Activated CD4-positive, alpha-beta T cell treated with anti-CD3 and anti-CD28 coated beads for 36 hours (primary cell): Measurements from ENCODE around the gene PSKH1. TPM values are rescaled to one million over a fixed set of nuclear protein-coding genes. Genes with fewer than 3 reads are reported as not detected.
"Not testable (repeated sequence)": the region's sequence is repeated elsewhere in the genome, so short reads cannot be mapped to it uniquely, and the experiment has no call there.

ENCODE experiments used
- ATAC-seq: fragments of 200-7000 bp; cut with Tn5 transposase; one replicate; pipeline ENCODE4 v1.10.0; 2021; ENCODE audit warnings: mild to moderate bottlenecking, moderate library complexity
- CTCF ChIA-PET: fragments of 350-600 bp; sonication (Branson Sonifier 250); formaldehyde crosslinking; loops from one replicate; lab custom pipeline; 2021; ENCODE audit warnings: antibody characterized with exemption; lab: Charles Lee
- POLR2A ChIA-PET: fragments of 350-600 bp; sonication (Branson Sonifier 250); formaldehyde crosslinking; loops from one replicate; lab custom pipeline; 2021; ENCODE audit warnings: antibody characterized with exemption, inconsistent platforms; lab: Charles Lee
- DNase-seq: peaks from one replicate; pipeline ENCODE4 v3.0.0-alpha.2; 2020
- H3K27ac Mint-ChIP-seq: one replicate; pipeline ENCODE4 v1.8.0; 2021; ENCODE audit warnings: mixed read lengths
- H3K27me3 Mint-ChIP-seq: one replicate; pipeline ENCODE4 v1.8.0; 2021; ENCODE audit warnings: mixed read lengths
- H3K36me3 Mint-ChIP-seq: one replicate; pipeline ENCODE4 v1.8.0; 2021; ENCODE audit warnings: low read depth, mixed read lengths
- H3K4me1 Mint-ChIP-seq: one replicate; pipeline ENCODE4 v1.8.0; 2021; ENCODE audit warnings: mixed read lengths
- H3K4me3 Mint-ChIP-seq: one replicate; pipeline ENCODE4 v1.8.0; 2021; ENCODE audit warnings: mild to moderate bottlenecking, moderate library complexity, mixed read lengths
- H3K9me3 Mint-ChIP-seq: one replicate; pipeline ENCODE4 v1.8.0; 2021; ENCODE audit warnings: low read depth, mixed read lengths
- intact Hi-C, 2 experiments: fragments of 100-400 bp; cut with DNase I in 1 of 2; cut with micrococcal nuclease in 1 of 2; formaldehyde crosslinking; loops; one replicate each; pipeline versions ENCODE4 v1.14.2 to v1.15.1; 2022 to 2024; cut with DNase I, micrococcal nuclease
- total RNA-seq, 2 experiments: library from RNA; stranded (reverse); gene quantifications; one replicate each; pipeline ENCODE4 v1.2.3, GENCODE V29; 2021

Gene PSKH1
- total RNA-seq, 2 experiments from 2014 or later, result 11.7 to 11.9 TPM

GRCh38 chr16:67969254-67970039, 76.4 kb downstream of the PSKH1 start:
- Mint-ChIP-seq H3K27me3 (no peaks in the 10 kb centered on the region), H3K9me3 (no peaks in the 10 kb centered on the region), H3K27ac (peak overlapping the region; percentile 74), H3K36me3 (no peaks in the 10 kb centered on the region), H3K4me3 (peak overlapping the region; percentile 84), H3K4me1 (peaks cover 14% of the 10 kb centered on the region)
- ChIA-PET POLR2A (interaction anchor here (0.5 to 1.0 kb wide), 3 partner anchors 31 to 66 kb away, joined by 5 to 12 read pairs (median 6); no protein-coding TSS in a partner anchor), CTCF (interaction anchor here (0.5 to 1.2 kb wide), 4 partner anchors 37 to 488 kb away, joined by 3 to 6 read pairs (median 3); no protein-coding TSS in a partner anchor)
- intact Hi-C loops, result loop anchor here (2.0 kb wide), 3 partner anchors 33 to 123 kb away; partner anchors contain the start of genes CENPT (in 1 of the 2), NUTF2 (in 1 of the 2) and PSMB10 (in 1 of the 2)
- DNase-seq (no peak), ATAC-seq (no peak)

GRCh38 chr16:67971111-67971510, 78.1 kb downstream of the PSKH1 start:
- Mint-ChIP-seq H3K4me1 (peaks cover 14% of the 10 kb centered on the region), H3K9me3 (no peaks in the 10 kb centered on the region), H3K36me3 (no peaks in the 10 kb centered on the region), H3K27ac (no peak overlapping the region), H3K4me3 (no peak overlapping the region), H3K27me3 (no peaks in the 10 kb centered on the region)
- CTCF ChIA-PET, result interaction anchor here (0.9 kb wide), 1 partner anchor 130 kb away, joined by 4 read pairs; no protein-coding TSS in a partner anchor
- intact Hi-C loops, result no loop called here
- no peak for ATAC-seq
- no peak for DNase-seq
- POLR2A ChIA-PET, result no interaction called here

GRCh38 chr16:67972285-67972684, 79.2 kb downstream of the PSKH1 start:
- DNase-seq, POLR2A ChIA-PET, H3K4me1 Mint-ChIP-seq, H3K27ac Mint-ChIP-seq, H3K27me3 Mint-ChIP-seq, H3K36me3 Mint-ChIP-seq, ATAC-seq, intact Hi-C loops, H3K9me3 Mint-ChIP-seq, H3K4me3 Mint-ChIP-seq: not testable (repeated sequence)
- CTCF ChIA-PET, result interaction anchor here (1.1 kb wide), 1 partner anchor 302 kb away, joined by 3 read pairs; no protein-coding TSS in a partner anchor

GRCh38 chr16:67975321-67976105, 82.5 kb downstream of the PSKH1 start:
- Mint-ChIP-seq H3K36me3 (no peaks in the 10 kb centered on the region), H3K4me3 (no peak overlapping the region), H3K4me1 (no peaks in the 10 kb centered on the region), H3K9me3 (no peaks in the 10 kb centered on the region), H3K27me3 (no peaks in the 10 kb centered on the region), H3K27ac (no peak overlapping the region)
- intact Hi-C loops, result no loop called here
- POLR2A ChIA-PET, result no interaction called here
- CTCF ChIA-PET, result interaction anchor here (0.6 to 0.8 kb wide), 3 partner anchors 10 to 65 kb away, joined by 3 to 4 read pairs (median 3); no protein-coding TSS in a partner anchor
- ATAC-seq (no peak), DNase-seq (no peak)

GRCh38 chr16:67976205-67976604, 83.2 kb downstream of the PSKH1 start:
- H3K27me3 Mint-ChIP-seq, result no peaks in the 10 kb centered on the region
- DNase-seq (no peak), ATAC-seq (no peak)
- ChIA-PET POLR2A (interaction anchor here (0.6 kb wide), 1 partner anchor 157 kb away, joined by 4 read pairs; no protein-coding TSS in a partner anchor), CTCF (no interaction called here)
- H3K4me1 Mint-ChIP-seq, result no peaks in the 10 kb centered on the region
- no peaks in the 10 kb centered on the region for H3K36me3 Mint-ChIP-seq
- H3K4me3 Mint-ChIP-seq, result no peak overlapping the region
- intact Hi-C loops, result no loop called here
- H3K27ac Mint-ChIP-seq, result no peak overlapping the region
- H3K9me3 Mint-ChIP-seq, result no peaks in the 10 kb centered on the region

- CTCF ChIA-PET, result interaction anchor here (1.0 kb wide), 1 partner anchor 15 kb away, joined by 3 read pairs; no protein-coding TSS in a partner anchor
- ATAC-seq (no peak), DNase-seq (no peak)
- H3K9me3 Mint-ChIP-seq, result no peaks in the 10 kb centered on the region
- intact Hi-C loops, result no loop called here
- no peak overlapping the region for H3K4me3 Mint-ChIP-seq
- H3K27me3 Mint-ChIP-seq, result no peaks in the 10 kb centered on the region
- no peaks in the 10 kb centered on the region for H3K36me3 Mint-ChIP-seq
- H3K27ac Mint-ChIP-seq, result no peak overlapping the region
- H3K4me1 Mint-ChIP-seq, result no peaks in the 10 kb centered on the region
- POLR2A ChIA-PET, result no interaction called here
Observed at GRCh38 chr16:67977005-67977404, 84.0 kb downstream of the PSKH1 start.

- Mint-ChIP-seq H3K4me1 (peaks cover under 1% of the 10 kb centered on the region), H3K9me3 (no peaks in the 10 kb centered on the region), H3K27ac (no peak overlapping the region), H3K36me3 (no peaks in the 10 kb centered on the region), H3K4me3 (no peak overlapping the region), H3K27me3 (no peaks in the 10 kb centered on the region)
- no peak for ATAC-seq
- DNase-seq, result no peak
- intact Hi-C loops, result no loop called here
- ChIA-PET CTCF (interaction anchor here (0.6 to 1.0 kb wide), 5 partner anchors 15 to 664 kb away, joined by 3 read pairs; no protein-coding TSS in a partner anchor), POLR2A (no interaction called here)
Observed at GRCh38 chr16:67977469-67978227, 84.6 kb downstream of the PSKH1 start.

Other genes starting within 250 kb of the PSKH1 start
- 100 to 1,000 TPM; 138 to 153 TPM for gene CARMIL2, start 248.1 kb upstream of the PSKH1 start, total RNA-seq
- 10 to 100 TPM; 52.2 to 52.4 TPM for gene ACD, start 233.0 kb upstream of the PSKH1 start, total RNA-seq
- 1 to 10 TPM; 7.8 to 8.7 TPM for gene PARD6A, start 232.3 kb upstream of the PSKH1 start, total RNA-seq
- gene ENKD1, start 226.5 kb upstream of the PSKH1 start, total RNA-seq, result 10 to 100 TPM; 11.7 to 12.0 TPM
- gene C16orf86, start 226.4 kb upstream of the PSKH1 start, total RNA-seq, result 1 to 10 TPM; 2.4 to 3.0 TPM
- 10 to 100 TPM in 1 of 2 experiments, 1 to 10 TPM in 1; 8.7 to 11.5 TPM for gene GFOD2, start 173.9 kb upstream of the PSKH1 start, total RNA-seq
- 10 to 100 TPM; 15.6 to 18.0 TPM for gene RANBP10, start 86.7 kb upstream of the PSKH1 start, total RNA-seq
- 1 to 10 TPM in 1 of 2 experiments, under 1 TPM in 1; 0.62 to 1.1 TPM for gene TSNAXIP1, start 86.4 kb upstream of the PSKH1 start, total RNA-seq
- 10 to 100 TPM; 31.8 to 34.5 TPM for gene THAP11, start 50.9 kb upstream of the PSKH1 start, total RNA-seq
- 100 to 1,000 TPM; 156 to 249 TPM for gene NUTF2, start 46.3 kb upstream of the PSKH1 start, total RNA-seq
- 10 to 100 TPM; 34.9 to 48.6 TPM for gene CENPT, start 45.6 kb upstream of the PSKH1 start, total RNA-seq
- 10 to 100 TPM; 92.8 to 96.9 TPM for gene EDC4, start 20.2 kb upstream of the PSKH1 start, total RNA-seq
- gene NRN1L, start 8.4 kb upstream of the PSKH1 start, total RNA-seq, result not detected
- 1 to 10 TPM; 2.5 to 3.5 TPM for gene CTRL, start 38.6 kb downstream of the PSKH1 start, total RNA-seq
- gene PSMB10, start 43.6 kb downstream of the PSKH1 start, total RNA-seq, result 100 to 1,000 TPM; 123 to 195 TPM
- gene LCAT, start 50.9 kb downstream of the PSKH1 start, total RNA-seq, result 1 to 10 TPM; 9.1 to 9.9 TPM
- 10 to 100 TPM; 21.8 to 25.8 TPM for gene SLC12A4, start 75.4 kb downstream of the PSKH1 start, total RNA-seq
- under 1 TPM in 1 of 2 experiments, not detected in 1; 0.11 TPM for gene DPEP3, start 87.2 kb downstream of the PSKH1 start, total RNA-seq
- 1 to 10 TPM; 3.2 to 3.8 TPM for gene DPEP2, start 106.2 kb downstream of the PSKH1 start, total RNA-seq
- gene DPEP2NB, start 122.7 kb downstream of the PSKH1 start, total RNA-seq, result not detected
- 10 to 100 TPM; 13.7 to 17.1 TPM for gene DDX28, start 130.0 kb downstream of the PSKH1 start, total RNA-seq
- gene DUS2, start 130.0 kb downstream of the PSKH1 start, total RNA-seq, result 10 to 100 TPM; 29.5 to 33.1 TPM
- 10 to 100 TPM; 68.4 to 81.2 TPM for gene NFATC3, start 192.1 kb downstream of the PSKH1 start, total RNA-seq